ENCODE measurements around the gene CA5A. TPM values are rescaled to one million over a fixed set of nuclear protein-coding genes. Genes with fewer than 3 reads are reported as not detected.

Gene CA5A
- total and polyA plus RNA-seq, 2 donors: 0.05 to 0.09 TPM

GRCh38 chr16:87848676-87849345, 87.5 kb downstream of the CA5A start:
- peaks cover 0 to 3% of the 10 kb centered on the region in 2 donors for H3K9me3 ChIP-seq (ENCODE audit: control insufficient read depth in 2 of 2, insufficient read depth in 1 of 2, low read length in 1 of 2)
- no peaks in the 10 kb centered on the region for H3K27me3 ChIP-seq (ENCODE audit: control insufficient read depth in 2 of 2, insufficient read depth in 1 of 2, low read length in 1 of 2)
- no peak overlapping the region for H3K4me3 ChIP-seq (ENCODE audit: low read length in 2 of 2)
- H3K4me1 ChIP-seq (ENCODE audit: control insufficient read depth in 2 of 2, insufficient read depth in 2 of 2, low read length in 2 of 2): peaks cover 15 to 47% of the 10 kb centered on the region in 2 donors
- no peak for DNase-seq (ENCODE audit: low read depth in 6 of 9, low spot score in 9 of 9)
- 93% methylated on average over 18 of the region's 18 CpGs for WGBS
- H3K36me3 ChIP-seq (ENCODE audit: control insufficient read depth in 2 of 2, insufficient read depth in 2 of 2, low read length in 1 of 2): peaks cover 23 to 25% of the 10 kb centered on the region in 2 donors
- H3K27ac ChIP-seq (ENCODE audit: low read depth in 1 of 2, low read length in 1 of 2): no peak overlapping the region

GRCh38 chr16:87847785-87848675, 88.3 kb downstream of the CA5A start:
- DNase-seq (ENCODE audit: low read depth in 6 of 9, low spot score in 9 of 9): no peak
- peaks cover 23 to 25% of the 10 kb centered on the region in 2 donors for H3K36me3 ChIP-seq (ENCODE audit: control insufficient read depth in 2 of 2, insufficient read depth in 2 of 2, low read length in 1 of 2)
- 96% methylated on average over 28 of the region's 28 CpGs for WGBS
- H3K27ac ChIP-seq (ENCODE audit: low read depth in 1 of 2, low read length in 1 of 2): no peak overlapping the region
- H3K4me3 ChIP-seq (ENCODE audit: low read length in 2 of 2): no peak overlapping the region
- peaks cover 0 to 3% of the 10 kb centered on the region in 2 donors for H3K9me3 ChIP-seq (ENCODE audit: control insufficient read depth in 2 of 2, insufficient read depth in 1 of 2, low read length in 1 of 2)
- no peaks in the 10 kb centered on the region for H3K27me3 ChIP-seq (ENCODE audit: control insufficient read depth in 2 of 2, insufficient read depth in 1 of 2, low read length in 1 of 2)
- peaks cover 19 to 47% of the 10 kb centered on the region in 2 donors for H3K4me1 ChIP-seq (ENCODE audit: control insufficient read depth in 2 of 2, insufficient read depth in 2 of 2, low read length in 2 of 2)

- H3K27me3 ChIP-seq (ENCODE audit: control insufficient read depth in 2 of 2, insufficient read depth in 1 of 2, low read length in 1 of 2): no peaks in the 10 kb centered on the region
- no peak overlapping the region for H3K27ac ChIP-seq (ENCODE audit: low read depth in 1 of 2, low read length in 1 of 2)
- peaks cover 23 to 25% of the 10 kb centered on the region in 2 donors for H3K36me3 ChIP-seq (ENCODE audit: control insufficient read depth in 2 of 2, insufficient read depth in 2 of 2, low read length in 1 of 2)
- 98% methylated on average over 8 of the region's 8 CpGs for WGBS
- H3K4me1 ChIP-seq (ENCODE audit: control insufficient read depth in 2 of 2, insufficient read depth in 2 of 2, low read length in 2 of 2): peaks cover 25 to 47% of the 10 kb centered on the region in 2 donors
- H3K4me3 ChIP-seq (ENCODE audit: low read length in 2 of 2): no peak overlapping the region
- DNase-seq (ENCODE audit: low read depth in 6 of 9, low spot score in 9 of 9): no peak
- H3K9me3 ChIP-seq (ENCODE audit: control insufficient read depth in 2 of 2, insufficient read depth in 1 of 2, low read length in 1 of 2): no peaks in the 10 kb centered on the region
These were observed 88.9 kb downstream of the CA5A start for GRCh38 chr16:87847467-87847784.

GRCh38 chr16:87846705-87847466, 89.4 kb downstream of the CA5A start:
- Histone ChIP-seq H3K9me3 (ENCODE audit: control insufficient read depth in 2 of 2, insufficient read depth in 1 of 2, low read length in 1 of 2) (no peaks in the 10 kb centered on the region), H3K4me3 (ENCODE audit: low read length in 2 of 2) (no peak overlapping the region), H3K36me3 (ENCODE audit: control insufficient read depth in 2 of 2, insufficient read depth in 2 of 2, low read length in 1 of 2) (peaks cover 23 to 25% of the 10 kb centered on the region in 2 donors), H3K27me3 (ENCODE audit: control insufficient read depth in 2 of 2, insufficient read depth in 1 of 2, low read length in 1 of 2) (no peaks in the 10 kb centered on the region), H3K4me1 (ENCODE audit: control insufficient read depth in 2 of 2, insufficient read depth in 2 of 2, low read length in 2 of 2) (peaks cover 30 to 48% of the 10 kb centered on the region in 2 donors), H3K27ac (ENCODE audit: low read depth in 1 of 2, low read length in 1 of 2) (peak overlapping the region in 1 of 2 donors; percentile 21)
- WGBS: 92% methylated on average over 25 of the region's 25 CpGs
- DNase-seq (ENCODE audit: low read depth in 6 of 9, low spot score in 9 of 9): no peak

GRCh38 chr16:87845807-87846619, 90.3 kb downstream of the CA5A start:
- no peaks in the 10 kb centered on the region for H3K9me3 ChIP-seq (ENCODE audit: control insufficient read depth in 2 of 2, insufficient read depth in 1 of 2, low read length in 1 of 2)
- 96% methylated on average over 31 of the region's 31 CpGs for WGBS
- H3K4me1 ChIP-seq (ENCODE audit: control insufficient read depth in 2 of 2, insufficient read depth in 2 of 2, low read length in 2 of 2): peaks cover 35 to 50% of the 10 kb centered on the region in 2 donors
- H3K27me3 ChIP-seq (ENCODE audit: control insufficient read depth in 2 of 2, insufficient read depth in 1 of 2, low read length in 1 of 2): no peaks in the 10 kb centered on the region
- peaks cover 19 to 23% of the 10 kb centered on the region in 2 donors for H3K36me3 ChIP-seq (ENCODE audit: control insufficient read depth in 2 of 2, insufficient read depth in 2 of 2, low read length in 1 of 2)
- H3K27ac ChIP-seq (ENCODE audit: low read depth in 1 of 2, low read length in 1 of 2): no peak overlapping the region
- H3K4me3 ChIP-seq (ENCODE audit: low read length in 2 of 2): no peak overlapping the region
- DNase-seq (ENCODE audit: low read depth in 6 of 9, low spot score in 9 of 9): no peak

GRCh38 chr16:87845213-87845612, 91.1 kb downstream of the CA5A start:
- no peaks in the 10 kb centered on the region for H3K9me3 ChIP-seq (ENCODE audit: control insufficient read depth in 2 of 2, insufficient read depth in 1 of 2, low read length in 1 of 2)
- H3K27ac ChIP-seq (ENCODE audit: low read depth in 1 of 2, low read length in 1 of 2): no peak overlapping the region
- no peak overlapping the region for H3K4me3 ChIP-seq (ENCODE audit: low read length in 2 of 2)
- no peaks in the 10 kb centered on the region for H3K27me3 ChIP-seq (ENCODE audit: control insufficient read depth in 2 of 2, insufficient read depth in 1 of 2, low read length in 1 of 2)
- no peak for DNase-seq (ENCODE audit: low read depth in 6 of 9, low spot score in 9 of 9)
- H3K36me3 ChIP-seq (ENCODE audit: control insufficient read depth in 2 of 2, insufficient read depth in 2 of 2, low read length in 1 of 2): peaks cover 22 to 24% of the 10 kb centered on the region in 2 donors
- WGBS: 94% methylated on average over 13 of the region's 13 CpGs
- peaks cover 29 to 42% of the 10 kb centered on the region in 2 donors for H3K4me1 ChIP-seq (ENCODE audit: control insufficient read depth in 2 of 2, insufficient read depth in 2 of 2, low read length in 2 of 2)

GRCh38 chr16:87844809-87845208, 91.5 kb downstream of the CA5A start:
- H3K27ac ChIP-seq (ENCODE audit: low read depth in 1 of 2, low read length in 1 of 2): no peak overlapping the region
- H3K36me3 ChIP-seq (ENCODE audit: control insufficient read depth in 2 of 2, insufficient read depth in 2 of 2, low read length in 1 of 2): peaks cover 22 to 27% of the 10 kb centered on the region in 2 donors
- DNase-seq (ENCODE audit: low read depth in 6 of 9, low spot score in 9 of 9): no peak
- 82% methylated on average over 13 of the region's 13 CpGs for WGBS
- peaks cover 25 to 38% of the 10 kb centered on the region in 2 donors for H3K4me1 ChIP-seq (ENCODE audit: control insufficient read depth in 2 of 2, insufficient read depth in 2 of 2, low read length in 2 of 2)
- no peaks in the 10 kb centered on the region for H3K9me3 ChIP-seq (ENCODE audit: control insufficient read depth in 2 of 2, insufficient read depth in 1 of 2, low read length in 1 of 2)
- no peak overlapping the region for H3K4me3 ChIP-seq (ENCODE audit: low read length in 2 of 2)
- H3K27me3 ChIP-seq (ENCODE audit: control insufficient read depth in 2 of 2, insufficient read depth in 1 of 2, low read length in 1 of 2): no peaks in the 10 kb centered on the region

GRCh38 chr16:87844120-87844733, 92.1 kb downstream of the CA5A start:
- 85% methylated on average over 30 of the region's 30 CpGs for WGBS
- Histone ChIP-seq H3K27ac (ENCODE audit: low read depth in 1 of 2, low read length in 1 of 2) (no peak overlapping the region), H3K4me1 (ENCODE audit: control insufficient read depth in 2 of 2, insufficient read depth in 2 of 2, low read length in 2 of 2) (peaks cover 25 to 39% of the 10 kb centered on the region in 2 donors), H3K36me3 (ENCODE audit: control insufficient read depth in 2 of 2, insufficient read depth in 2 of 2, low read length in 1 of 2) (peaks cover 22 to 32% of the 10 kb centered on the region in 2 donors), H3K4me3 (ENCODE audit: low read length in 2 of 2) (no peak overlapping the region), H3K27me3 (ENCODE audit: control insufficient read depth in 2 of 2, insufficient read depth in 1 of 2, low read length in 1 of 2) (no peaks in the 10 kb centered on the region), H3K9me3 (ENCODE audit: control insufficient read depth in 2 of 2, insufficient read depth in 1 of 2, low read length in 1 of 2) (no peaks in the 10 kb centered on the region)
- no peak for DNase-seq (ENCODE audit: low read depth in 6 of 9, low spot score in 9 of 9)
